HG03025 (cell line): ENCODE data around the gene TOM1.

ENCODE experiments used
- ATAC-seq: cut with Tn5 transposase; IDR thresholded peaks from one replicate; pipeline ENCODE4 v1.9.1; 2021; ENCODE audit warnings: mild to moderate bottlenecking, moderate library complexity; ENCODE audit not compliant: unreplicated experiment, low FRiP score

TOM1 gene

DNA sequence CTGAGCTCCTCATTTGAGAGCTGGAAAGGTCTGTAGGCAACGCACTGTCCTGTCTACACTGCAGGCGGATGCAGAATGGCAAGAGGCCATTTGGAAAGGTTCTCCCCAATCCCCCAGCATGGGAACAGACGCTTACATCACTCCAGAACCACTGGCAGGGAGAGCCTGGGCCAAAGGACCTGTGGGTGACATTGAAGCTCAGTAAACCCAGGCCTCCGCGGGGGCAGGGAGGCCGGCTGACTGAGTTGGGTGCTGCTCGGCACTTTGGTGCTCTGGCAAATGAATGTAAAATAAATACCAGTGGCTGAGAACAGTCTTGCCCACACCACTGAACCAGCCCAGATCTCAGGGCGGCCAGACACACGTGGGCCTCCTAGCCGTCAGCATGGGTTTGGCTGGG, 22.4 kb downstream of the TOM1 start:
- no peak for ATAC-seq

DNA sequence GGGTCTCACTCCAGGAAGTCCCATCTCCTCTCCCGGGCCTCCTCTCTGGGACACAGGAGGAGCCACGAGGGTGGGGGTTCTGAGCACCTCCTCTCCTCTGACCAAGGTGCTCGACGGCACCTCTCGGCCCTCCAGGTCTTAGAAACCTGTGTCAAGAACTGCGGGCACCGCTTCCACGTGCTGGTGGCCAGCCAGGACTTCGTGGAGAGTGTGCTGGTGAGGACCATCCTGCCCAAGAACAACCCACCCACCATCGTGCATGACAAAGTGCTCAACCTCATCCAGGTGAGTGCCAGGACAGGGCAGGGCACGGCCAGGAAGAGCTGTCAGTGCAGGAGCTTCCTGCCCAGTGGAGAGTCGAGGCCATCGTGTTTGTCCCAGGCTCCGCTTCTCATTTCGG, 23.2 kb downstream of the TOM1 start:
- ATAC-seq = no peak

DNA sequence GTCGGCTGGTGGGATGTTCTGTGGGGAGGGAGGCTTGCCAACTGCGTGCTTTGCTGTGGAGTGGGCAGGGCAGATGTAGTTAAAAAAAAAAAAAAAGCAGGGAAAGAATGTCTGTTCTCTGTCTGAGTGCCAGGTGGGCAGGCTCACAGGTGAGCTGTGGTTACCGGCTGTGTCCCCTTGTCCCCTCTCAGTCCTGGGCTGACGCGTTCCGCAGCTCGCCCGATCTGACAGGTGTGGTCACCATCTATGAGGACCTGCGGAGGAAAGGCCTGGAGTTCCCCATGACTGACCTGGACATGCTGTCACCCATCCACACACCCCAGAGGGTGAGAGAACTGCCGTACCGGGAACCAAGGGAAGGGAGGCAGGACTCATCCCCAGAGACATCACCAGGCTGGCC, 23.6 kb downstream of the TOM1 start:
- ATAC-seq = no peak

DNA sequence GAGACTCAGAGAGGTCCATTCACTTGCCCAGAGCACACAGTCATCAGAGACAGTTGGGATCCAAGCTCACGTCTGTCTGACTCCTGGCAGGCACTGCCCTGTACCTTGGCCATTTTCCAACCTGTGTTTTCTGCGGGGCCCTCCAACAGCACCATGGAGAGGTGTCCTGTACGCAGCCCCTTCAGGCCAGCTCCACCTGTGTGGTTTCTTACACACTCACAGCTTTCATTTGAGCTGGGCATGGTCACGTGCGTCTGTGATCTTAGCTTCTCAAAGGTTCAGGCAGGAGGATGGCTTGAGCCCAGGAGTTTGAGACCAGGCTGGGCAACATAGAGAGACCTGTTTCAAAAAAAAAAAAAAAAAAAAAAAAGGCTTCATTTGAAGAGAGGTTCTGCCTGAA, 24.4 kb downstream of the TOM1 start:
- ATAC-seq = no peak

DNA sequence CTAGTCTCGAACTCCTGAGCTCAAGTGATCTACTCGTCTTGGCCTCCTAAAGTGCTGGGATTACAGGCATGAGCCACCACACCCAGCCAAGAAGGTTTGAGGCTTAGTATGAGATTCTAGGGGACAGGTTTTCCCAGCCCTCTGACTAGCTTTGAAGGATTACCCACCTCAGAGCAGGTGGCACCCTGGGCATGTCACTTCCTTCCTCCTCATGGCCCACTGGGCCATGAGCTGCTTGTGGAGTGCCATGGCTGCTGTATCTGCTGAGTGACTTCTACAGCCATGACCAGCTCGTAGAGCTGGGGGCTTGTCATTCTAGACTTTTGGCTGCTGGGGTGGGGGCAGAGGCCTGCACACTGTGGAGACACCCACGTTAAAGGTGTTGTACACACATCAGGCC, 25.1 kb downstream of the TOM1 start:
- ATAC-seq = no peak

GRCh38 chr22:35325209-35325608, 25.5 kb downstream of the TOM1 start:
- no peak for ATAC-seq

DNA sequence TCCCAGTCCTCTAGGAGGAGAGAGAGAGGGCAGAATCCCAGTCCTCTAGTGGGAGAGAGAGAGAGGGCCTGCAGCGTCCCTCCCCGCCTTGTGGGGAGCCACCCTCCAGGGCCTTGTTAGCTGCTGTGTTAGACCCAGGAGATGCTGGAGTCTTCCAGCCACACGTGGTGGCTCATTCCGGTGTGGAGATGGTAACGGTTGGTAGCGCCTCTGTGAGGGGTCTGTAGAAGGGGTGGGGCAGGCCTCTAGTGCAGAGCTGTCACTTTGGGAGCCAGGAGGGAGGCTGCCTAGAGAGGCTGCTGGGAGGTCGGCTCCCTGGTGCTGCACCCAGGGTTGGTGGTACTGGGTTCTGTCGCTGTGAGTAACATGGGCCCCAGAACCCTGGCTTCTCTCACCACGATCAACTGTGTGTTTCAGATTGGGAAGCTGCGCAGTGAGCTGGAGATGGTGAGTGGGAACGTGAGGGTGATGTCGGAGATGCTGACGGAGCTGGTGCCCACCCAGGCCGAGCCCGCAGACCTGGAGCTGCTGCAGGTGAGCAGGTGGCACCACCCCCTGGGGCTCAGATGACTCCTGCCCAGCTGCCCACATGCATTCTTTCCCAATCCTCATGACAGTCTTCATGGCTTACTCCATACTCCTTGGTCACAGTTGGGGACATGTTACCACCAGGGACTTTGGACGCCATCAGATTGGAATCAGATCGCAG, 27.3 kb downstream of the TOM1 start:
- ATAC-seq = no peak

GRCh38 chr22:35327690-35328471, 28.2 kb downstream of the TOM1 start:
- no peak for ATAC-seq

- ATAC-seq = no peak
These were observed 28.8 kb downstream of the TOM1 start for GRCh38 chr22:35328472-35328885.

GRCh38 chr22:35329114-35329847, 29.6 kb downstream of the TOM1 start:
- no peak for ATAC-seq

- no peak for ATAC-seq
These were observed 30.7 kb downstream of the TOM1 start for GRCh38 chr22:35330258-35330861.

DNA sequence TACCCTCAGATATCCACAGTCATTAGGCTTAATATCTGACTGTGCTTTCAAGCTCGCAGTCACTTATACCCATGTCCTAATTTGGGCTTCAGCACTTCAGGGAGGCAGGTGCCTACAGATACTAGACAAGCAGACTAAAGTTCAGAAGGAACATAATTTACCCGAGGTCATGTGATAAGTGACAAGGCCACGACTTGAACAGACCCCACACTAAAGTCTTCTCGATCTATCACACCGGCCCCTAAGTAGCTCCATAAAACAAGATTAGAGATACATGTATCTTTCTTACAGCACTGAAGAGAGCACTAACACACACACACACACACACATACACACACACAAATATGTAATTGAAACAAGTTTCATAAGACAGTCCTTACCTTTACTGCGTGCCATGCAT, 32.6 kb downstream of the TOM1 start:
- no peak for ATAC-seq

DNA sequence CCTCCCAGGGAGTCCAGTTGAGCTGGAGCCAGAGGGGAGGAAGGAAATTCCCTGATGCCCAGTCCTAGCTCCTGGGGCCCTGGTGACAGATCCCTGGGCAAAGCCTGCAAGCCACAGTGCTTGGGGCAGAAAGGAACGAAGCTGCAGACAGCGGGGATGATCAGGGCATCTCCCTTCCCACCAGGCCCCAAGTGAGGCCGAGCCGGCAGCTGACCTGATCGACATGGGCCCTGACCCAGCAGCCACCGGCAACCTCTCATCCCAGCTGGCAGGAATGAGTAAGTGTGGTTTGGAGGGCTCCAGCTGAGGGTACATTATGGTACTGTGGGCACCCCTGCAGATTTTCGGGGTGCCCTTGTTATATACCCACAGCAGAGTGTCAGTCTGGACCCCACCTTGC, 33.5 kb downstream of the TOM1 start:
- ATAC-seq = no peak

DNA sequence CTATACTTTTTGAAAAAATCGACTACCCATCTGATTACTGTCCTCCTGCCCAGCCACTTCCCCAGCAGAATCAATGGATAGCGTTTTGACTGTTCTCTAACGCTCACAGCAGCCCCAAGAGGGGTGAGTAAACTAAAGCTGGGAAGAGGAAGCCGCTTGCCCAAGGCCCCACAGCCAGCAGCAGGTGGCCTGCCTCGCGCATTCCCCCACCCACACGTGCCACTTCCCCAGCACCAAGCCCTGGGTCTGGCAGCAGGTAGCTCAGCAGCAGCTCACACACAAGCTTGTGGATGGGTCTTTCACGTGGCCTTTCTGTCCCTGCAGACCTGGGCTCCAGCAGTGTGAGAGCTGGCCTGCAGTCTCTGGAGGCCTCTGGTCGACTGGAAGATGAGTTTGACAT, 34.3 kb downstream of the TOM1 start:
- ATAC-seq = no peak

DNA sequence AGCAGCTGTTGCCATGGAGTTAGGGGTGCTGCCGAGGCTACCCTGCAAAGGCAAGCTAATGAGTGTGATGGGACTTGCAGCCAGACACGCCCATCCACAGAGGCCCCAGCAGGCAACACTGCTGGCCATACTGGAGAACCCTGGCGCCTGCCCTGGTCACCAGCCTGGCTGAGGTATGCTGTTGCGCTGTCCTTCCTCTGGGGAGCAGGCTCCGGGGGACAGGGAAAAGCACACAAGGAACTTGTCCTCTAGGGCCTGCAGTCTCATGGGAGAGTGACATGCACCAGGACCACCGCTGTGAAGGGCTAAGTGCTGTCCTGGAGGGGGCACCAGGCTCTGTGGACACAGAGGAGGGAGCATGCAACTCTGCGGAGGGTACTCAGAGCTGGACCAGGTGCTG, 35.8 kb downstream of the TOM1 start:
- no peak for ATAC-seq

GRCh38 chr22:35335936-35336781, 36.5 kb downstream of the TOM1 start:
- no peak for ATAC-seq

DNA sequence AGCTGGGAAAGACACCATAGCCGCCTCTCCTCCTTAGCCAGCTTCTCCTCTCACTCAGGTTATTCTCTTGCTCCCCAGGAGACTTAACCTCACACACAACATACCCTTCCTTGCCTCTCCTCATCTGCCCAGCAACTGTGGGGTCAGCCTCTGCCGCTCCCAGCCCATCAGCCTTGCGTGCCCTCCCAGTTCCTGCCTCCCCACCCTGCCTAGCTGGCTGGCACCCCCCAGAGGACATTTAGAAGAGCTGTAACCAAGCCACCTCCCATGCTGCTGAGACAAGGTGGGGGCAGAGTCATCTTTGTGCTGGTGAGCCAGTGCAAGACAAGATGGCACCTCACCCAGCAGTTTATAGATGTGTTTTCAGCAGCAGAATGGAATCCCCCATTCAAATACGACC, 38.2 kb downstream of the TOM1 start:
- no peak for ATAC-seq

- no peak for ATAC-seq
These were observed 41.6 kb downstream of the TOM1 start for GRCh38 chr22:35341090-35341874.

- ATAC-seq = no peak
These were observed 42.7 kb downstream of the TOM1 start for GRCh38 chr22:35342390-35342789.
